G401.6 (cell line): ENCODE results near the gene ZNF483.
A peak's percentile ranks its signal among the peaks of the same experiment; 100 is the strongest.
"Not testable (repeated sequence)": the region's sequence is repeated elsewhere in the genome, so short reads cannot be mapped to it uniquely, and the experiment has no call there.

Experiments
- FAIRE-seq: peaks from 2 replicates; lab custom pipeline; 2012; peaks lifted over from hg19 to GRCh38; lab: Jason Lieb, UNC

ZNF483 gene

DNA sequence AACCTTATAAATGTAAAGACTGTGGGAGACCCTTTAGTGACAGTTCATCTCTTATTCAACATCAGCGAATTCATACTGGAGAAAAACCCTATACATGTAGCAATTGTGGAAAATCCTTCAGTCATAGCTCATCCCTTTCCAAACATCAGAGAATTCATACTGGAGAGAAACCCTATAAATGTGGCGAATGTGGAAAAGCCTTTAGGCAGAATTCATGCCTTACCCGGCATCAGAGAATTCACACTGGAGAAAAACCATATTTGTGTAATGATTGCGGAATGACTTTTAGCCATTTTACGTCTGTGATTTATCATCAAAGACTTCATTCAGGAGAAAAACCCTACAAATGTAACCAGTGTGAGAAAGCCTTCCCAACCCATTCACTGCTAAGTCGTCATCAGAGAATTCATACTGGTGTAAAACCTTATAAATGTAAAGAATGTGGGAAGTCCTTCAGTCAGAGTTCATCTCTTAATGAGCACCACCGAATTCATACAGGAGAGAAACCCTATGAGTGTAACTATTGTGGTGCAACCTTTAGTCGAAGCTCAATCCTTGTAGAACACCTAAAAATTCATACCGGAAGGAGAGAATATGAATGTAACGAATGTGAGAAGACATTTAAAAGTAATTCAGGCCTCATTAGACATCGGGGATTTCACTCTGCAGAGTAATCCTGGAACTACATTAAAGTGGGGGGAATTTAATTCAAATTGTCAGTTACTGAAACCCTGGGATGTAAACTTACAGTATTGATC lies 17.7 kb downstream of the ZNF483 start:
- no peak for FAIRE-seq

DNA sequence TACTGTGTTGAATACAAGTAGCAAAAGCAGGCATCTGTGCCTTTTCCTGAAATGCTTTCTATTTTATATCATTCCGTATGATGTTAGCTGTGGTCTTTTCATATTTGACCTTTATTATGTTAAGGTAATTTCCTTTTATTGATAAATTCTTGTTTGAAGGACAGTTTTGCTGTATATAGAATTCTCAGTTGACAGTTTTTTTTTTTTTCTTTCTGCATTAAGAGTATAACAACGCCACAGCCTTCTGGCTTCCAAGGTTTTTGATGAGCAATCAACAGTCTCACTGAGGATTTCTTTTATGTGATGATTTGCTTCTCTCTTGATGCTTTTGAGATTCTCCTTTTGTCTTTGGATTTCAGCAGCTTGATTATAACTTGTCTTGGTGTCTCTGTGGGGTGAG lies 23.6 kb downstream of the ZNF483 start:
- no peak for FAIRE-seq

DNA sequence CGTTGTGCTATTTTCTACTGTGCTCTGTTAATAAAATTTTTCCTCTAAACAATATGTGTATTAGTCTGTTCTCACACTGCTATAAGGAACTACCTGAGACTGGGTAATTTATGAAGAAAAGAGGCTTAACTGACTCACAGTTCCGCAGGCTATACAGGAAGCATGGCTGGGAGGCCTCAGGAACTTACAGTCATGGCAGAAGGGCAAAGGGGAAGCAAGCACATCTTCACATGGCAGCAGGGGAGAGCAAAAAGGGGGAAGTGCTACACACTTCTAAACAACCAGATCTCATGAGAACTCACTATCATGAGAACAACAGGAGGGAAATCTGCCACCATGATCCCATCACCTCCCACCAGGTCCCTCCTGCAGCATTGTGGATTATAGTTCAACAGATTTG lies 30.4 kb downstream of the ZNF483 start:
- not testable (repeated sequence) for FAIRE-seq

DNA sequence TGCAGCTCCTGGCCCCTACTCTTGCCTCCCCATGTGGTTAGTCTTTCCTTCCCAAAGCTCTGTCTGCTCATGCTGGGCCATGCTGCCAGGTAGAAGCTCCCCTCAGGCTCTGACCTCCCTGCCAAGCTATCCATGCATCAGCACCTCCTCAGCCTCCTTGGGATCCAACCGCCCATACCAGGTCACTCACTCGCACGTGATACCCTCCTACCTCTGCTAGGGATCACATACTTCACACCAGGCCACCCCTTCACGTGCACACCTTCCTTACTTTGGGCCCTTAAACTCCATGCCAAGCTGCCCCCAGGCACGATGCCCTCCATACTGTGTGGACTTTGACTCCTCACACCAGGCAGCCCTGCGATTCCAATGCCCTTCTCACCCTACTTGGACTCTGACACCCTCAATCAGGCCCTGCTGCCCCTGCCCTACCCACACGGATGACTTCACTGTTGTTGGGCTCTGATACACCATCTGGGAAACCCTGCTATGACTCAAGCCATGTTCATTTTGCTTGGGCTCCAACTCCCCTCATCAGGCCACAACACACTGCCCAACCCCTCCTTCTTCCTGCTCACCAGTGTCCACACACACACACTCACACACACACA lies 34.1 kb downstream of the ZNF483 start:
- FAIRE-seq, result no peak

DNA sequence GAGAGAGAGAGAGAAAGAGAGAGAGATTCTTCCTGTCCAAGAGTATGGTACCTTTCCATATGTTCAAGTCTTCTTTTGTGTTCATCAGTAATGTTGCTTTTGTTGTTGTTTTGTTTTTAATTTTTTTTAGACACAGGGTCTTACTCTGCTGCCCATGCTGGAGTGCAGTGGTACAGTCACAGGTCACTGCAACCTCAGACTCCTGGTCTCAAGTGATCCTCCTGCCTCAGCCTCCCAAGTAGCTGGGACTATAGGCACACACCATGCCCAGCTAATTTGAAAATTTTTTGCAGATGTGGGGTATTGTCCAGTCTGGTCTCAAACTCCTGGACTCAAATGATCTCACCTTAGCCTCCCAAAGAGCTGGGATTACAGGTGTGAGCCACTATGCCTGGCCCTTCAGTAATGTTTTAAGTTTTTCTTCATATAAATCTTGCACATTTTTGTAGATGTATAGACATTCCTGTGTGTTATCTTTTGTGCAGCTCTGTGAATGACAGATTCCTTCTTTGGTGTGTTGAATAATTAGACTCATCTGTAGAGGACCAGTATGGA lies 36.3 kb downstream of the ZNF483 start:
- no peak for FAIRE-seq

DNA sequence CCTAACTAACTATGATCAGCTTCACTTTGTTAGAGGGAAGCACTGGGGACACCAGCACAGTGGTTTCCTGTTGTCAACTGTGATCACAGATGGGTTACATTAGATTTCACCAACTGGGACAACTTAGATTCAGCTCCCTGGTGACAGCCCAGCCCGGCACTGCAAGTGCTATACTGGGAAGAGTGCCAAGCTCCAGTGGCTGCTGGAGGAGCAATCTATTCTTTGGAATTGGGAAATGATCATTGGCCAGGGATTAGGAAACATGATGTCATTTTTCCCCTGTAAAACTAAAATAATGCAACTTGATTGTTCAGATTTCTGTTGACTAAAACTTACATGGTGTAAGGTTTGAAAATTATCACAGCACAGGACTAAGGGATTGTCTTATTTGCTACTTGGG lies 41.3 kb downstream of the ZNF483 start:
- FAIRE-seq, result no peak

DNA sequence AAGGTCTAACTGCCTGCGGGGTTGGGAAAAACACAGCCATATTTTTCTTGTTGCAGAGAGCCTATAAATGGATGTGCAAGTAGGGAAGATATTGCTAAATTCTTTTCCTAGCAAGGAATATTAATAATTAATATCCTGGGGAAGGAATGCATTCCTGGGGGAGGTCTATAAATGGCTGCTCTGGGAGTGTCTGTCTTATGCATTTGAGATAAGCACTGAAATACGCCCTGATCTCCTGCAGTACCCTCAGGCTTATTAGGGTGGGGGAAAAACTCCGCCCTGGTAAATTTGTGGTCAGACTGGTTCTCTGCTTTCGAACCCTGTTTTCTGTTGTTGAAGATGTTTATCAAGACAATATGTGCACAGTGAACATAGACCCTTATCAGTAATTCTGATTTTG lies 43.1 kb downstream of the ZNF483 start:
- FAIRE-seq, result not testable (repeated sequence)

DNA sequence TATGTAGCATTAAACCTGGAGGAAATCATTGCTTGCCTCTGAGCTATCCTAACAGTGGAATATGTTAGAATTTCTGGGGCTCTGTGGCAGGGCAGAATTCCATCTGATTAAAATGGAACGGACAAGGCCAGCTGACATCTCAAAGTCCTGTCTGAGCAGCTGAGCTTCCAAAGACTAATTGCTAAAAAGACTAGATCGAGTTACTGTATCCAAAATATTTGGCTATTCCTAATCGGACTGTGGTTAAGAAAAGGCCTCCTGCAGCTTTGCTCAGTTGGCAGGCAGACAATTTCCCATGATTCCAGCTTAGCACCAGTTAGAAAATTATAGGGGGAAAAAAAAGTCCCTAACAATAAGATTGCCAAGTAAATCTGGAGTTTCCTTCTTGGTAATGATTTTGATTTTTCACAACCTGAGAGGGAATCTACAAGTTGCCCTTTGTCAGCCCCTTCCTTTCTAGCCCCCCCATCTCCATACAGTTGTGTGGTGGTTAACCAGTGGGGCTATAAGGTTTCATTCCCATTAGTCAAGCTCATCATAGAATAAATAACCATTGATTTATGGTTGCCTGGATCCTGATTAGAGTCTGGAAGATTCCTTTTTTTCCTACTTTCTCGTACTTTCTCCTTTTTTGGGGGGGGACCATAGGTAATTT lies 48.1 kb downstream of the ZNF483 start:
- no peak for FAIRE-seq

DNA sequence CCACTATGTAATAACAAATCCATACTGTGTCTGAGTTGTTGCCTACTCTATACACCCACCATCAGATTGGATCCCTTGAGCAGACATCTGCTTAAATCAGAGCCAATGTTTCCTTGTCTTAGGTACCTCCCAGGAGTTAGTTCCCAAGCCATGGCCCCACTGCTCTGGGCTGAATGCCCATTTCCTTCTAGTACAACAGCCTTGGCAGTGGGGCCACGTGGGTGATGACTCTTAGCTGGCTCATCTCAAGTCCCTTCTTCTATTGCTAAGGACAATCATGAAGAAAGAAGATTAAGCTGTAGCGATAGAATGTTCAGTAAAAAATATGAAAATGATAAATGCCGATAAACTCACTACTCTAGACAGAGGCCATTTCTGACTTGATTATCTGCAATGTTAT lies 57.9 kb downstream of the ZNF483 start:
- FAIRE-seq, result no peak

DNA sequence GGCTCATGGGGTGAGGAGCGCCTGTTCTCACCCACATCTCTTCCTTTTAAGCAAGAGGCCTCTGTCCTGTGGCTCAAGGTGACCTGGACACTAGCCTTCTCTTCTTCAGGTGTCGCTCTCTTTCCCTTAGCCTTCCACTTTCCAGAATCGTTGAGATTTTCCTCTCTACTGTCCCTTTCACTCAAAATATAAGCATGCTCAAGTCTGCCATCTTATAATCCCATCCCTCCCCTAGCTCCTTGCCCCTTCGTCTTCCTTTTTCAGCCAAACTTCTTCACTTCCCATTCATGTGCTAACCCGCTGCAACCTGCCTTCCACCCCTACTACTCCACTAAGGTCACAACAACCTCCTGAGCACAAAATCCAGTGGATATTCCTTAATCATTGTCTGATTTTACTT lies 61.4 kb downstream of the ZNF483 start:
- FAIRE-seq, result no peak

DNA sequence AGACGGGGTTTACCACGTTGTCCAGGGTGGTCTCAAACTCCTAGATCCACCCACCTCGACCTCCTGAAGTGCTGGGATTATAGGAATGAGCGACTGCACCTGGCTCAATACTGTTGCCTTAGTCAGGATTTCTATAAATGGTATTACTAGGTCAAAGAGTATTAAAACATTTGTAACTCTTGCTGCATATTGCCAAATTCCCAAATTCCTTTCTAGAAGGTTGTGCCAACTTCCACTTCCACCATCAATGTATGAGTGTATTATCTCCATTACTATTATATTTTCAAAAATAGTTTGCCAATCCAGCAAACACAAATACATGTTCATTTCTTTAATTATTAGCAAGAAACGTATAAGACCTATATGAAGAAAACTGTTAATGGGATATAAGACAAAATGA lies 63.9 kb downstream of the ZNF483 start:
- peak; percentile 42 for FAIRE-seq

DNA sequence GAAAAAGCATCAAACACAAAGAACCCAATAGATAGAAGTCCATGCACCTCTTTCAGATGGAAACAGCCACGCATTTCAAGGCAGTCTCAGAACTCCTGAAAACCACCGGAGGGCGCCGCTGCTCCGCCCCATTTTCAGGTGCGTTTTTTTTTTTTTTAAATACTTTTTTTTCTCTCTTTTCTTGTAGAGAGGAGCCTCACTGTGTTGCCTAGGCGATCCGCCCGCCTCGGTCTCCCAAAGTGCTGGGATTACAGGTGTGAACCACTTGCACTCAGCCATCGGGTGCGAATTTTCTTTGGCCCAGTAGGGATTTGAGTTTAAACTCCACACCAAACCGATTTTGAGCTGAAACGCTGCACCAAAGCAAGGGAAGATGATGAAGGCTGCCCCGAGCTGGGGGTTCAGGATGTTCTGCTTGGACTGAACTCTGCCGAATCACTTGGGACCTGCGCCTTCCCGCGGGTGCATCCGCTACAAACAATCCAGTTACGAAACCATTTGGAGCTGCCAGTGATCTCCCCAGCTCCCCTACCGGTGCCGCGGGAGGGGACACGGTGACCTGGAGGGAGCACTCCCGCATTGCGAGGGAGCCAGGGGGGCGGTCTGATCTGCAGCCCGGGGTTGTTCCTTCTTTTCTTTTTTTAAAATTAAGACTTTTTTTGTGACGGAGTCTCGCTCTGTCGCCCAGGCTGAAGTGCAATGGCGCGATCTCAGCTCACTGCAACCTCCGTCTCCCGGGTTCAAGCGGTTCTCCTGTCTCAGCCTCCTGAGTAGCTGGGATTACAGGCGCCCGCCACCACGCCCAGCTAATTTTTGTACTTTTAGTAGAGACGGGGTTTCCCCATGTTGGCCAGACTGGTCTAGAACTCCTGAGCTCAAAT lies 73.1 kb downstream of the ZNF483 start:
- FAIRE-seq, result peak; percentile 54

DNA sequence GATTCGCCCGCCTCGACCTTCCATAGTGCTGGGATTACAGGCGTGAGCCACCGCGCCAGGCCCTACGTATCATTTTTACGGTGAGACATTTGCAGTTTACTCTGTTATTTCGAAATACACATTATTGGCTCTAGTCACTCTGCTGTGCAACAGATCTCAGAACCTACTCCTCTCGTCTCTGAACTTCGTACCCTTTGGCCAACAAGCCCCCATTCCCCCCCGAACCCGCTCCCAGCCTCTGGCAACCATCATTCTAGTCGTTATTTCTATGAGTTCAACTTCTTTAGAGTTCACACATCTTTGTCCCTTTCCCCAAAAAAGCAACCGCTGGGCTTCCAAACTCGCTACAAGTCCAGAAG lies 73.7 kb downstream of the ZNF483 start:
- no peak for FAIRE-seq

DNA sequence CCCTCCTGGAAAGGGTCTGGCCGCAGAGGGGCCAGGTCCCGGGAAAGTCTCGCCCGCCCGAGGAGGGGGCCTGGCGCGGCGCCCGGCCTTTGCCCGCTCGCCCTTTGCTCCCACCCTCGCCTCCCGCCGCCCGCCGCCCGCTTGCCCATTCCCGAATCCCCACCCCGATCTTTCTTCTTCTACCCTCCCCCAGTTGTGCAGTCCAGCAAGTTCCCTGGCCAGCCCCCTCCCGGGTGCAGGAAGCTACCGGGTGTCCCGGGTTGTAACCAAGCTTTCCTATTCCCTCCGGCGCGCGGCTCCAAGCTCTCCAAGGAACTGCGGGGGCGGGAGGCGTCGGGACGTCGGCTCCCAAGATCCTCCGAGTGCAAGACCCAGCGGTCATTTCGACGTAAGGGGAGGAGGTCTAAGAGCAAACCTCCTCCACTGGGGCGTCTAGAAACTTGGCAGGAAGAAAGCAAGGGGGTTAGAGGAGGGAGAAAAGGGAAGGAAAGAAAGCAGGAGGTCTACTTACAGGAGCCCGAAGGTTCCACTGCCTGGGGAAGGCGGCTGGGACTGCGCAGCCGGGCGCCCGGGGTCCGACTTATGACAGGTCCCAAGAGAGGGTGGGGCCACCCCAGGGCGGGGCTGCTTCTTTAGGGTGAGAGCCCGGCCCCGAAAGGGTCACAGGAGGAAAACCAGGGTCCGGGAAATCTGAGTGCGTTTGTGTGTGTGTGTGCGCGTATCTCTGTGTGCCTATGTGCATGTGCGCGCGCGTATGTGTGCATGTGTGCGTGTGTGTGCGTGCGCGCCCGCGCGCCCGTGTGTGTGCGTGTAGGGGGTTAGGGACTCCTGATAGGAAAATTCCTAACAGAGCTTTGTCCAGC lies 74.3 kb downstream of the ZNF483 start, which contains the start of gene PTGR1:
PTGR1 (minus strand) TSS at position 556 of the 863 bp plus-strand sequence. CDS start 2,225 bp downstream, outside the sequence.
- no peak for FAIRE-seq

DNA sequence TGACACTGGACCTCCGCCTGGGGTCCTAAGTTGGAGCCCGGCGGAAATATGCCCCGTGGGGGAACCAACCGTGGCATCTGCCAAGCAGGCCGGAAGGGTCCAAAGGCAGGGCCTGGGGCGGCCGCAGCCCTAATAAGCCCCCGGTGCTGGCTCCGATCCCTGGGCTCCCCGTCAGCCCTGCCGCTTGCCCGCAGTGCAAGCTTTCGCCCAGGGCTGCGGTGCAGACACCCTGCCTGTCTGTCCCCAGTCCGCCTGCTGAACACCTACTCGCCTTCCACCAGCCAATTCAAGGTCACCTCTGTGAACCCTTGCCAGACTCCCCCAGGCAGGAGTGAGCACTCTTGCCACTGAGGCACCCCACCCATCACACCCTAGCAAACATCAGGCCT lies 75.0 kb downstream of the ZNF483 start:
- no peak for FAIRE-seq

DNA sequence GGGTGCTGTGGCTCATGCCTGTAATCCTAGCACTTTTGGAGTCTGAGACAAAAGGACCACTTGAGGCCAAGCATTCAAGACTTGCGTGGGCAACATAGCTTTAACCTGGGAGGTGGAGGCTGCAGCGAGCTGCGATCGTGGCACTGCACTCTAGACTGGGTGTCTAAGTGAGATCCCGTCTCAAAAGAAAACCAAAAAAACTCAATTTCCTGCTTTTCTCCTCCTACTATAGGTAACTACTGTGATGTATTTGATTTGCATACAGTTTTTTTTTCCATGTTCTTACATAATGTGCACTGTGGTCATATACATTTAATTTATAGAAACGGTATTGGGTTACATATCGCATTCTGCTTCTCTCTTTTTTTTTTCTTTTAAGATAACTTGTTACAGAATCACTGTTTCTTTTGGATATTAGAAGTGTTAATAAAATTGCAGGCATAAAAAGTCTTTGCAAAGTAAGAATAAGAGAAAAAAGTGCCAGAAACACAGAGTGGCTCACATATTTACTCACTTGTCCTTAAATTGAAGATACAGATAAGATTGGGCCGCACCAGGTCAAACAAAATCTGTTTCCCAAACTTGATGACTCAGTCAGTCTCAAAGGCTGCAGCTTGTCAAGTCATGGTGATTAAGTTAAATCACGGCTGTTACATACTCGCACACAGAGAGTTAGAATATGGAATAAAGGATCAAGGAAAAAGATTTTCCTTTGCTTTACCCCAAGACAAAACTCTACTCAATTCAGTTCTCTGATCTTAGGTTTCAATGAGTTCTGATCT lies 76.4 kb downstream of the ZNF483 start:
- no peak for FAIRE-seq

DNA sequence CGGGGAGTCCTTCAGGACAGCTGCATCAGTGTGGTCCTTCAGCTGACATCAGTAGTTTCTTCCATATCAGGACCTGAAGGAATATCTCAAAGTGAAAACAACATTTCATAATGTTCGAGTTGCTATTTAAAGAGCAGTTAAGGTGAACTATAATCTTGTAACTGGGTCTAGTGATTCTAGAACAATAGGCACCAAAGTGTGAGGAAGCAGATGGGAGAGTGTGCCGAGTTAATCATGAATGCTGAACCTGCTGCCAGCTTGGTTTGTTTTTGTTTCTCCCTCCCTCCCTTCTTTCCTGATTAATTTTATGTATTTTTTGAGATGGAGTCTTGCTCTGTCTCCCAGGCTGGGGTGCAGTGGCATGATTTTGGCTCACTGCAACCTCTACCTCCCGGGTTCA lies 78.1 kb downstream of the ZNF483 start:
- FAIRE-seq, result no peak

DNA sequence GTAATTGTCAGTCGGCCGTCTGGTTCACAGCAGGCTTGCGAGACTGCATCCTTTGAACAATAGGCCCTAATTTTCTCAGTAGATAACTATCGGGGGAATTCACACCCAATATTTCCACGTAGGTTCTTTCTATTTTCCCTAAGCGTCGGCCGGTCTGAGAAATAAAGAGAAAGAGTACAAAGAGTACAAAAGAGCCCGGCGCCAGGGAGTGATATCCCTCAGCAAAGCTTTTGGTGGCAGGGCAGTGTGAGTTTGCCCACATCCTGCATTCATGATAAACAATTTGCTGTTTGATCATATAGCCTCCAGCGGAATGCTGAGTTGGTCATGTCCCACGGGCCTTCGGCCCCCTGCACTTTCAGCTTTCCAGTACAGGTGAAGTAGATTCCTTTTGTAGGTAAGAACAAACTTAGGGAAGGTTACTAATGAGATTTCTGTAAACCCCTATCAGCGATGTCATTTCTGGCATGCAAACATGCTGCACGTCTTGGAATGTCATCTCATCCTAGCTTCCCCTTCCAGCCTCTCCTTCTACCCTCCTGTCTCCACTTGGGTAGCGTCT lies 79.2 kb downstream of the ZNF483 start:
- FAIRE-seq, result no peak

DNA sequence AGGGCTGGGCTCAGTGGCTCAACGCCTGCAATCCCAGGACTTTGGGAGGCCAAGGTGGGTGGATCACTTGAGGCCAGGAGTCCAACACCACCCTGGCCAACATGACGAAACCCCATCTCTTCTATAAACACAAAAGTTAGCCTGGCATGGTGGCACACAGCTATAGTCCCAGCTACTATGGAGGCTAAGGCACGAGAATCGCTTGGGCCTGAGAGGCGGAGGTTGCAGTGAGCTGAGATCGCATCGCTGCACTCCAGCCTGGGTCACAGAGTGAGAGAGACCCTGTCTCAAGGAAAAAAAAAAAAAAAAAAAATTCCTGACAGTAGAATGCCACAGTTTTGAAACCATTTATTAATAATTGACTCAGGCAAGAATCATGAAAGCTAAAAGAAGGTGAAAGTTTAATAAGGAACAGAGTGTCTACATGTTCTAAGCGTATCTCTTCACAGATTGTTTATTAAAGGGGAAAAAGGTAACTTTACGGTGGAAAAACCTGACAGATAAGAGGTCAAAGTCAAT lies 80.1 kb downstream of the ZNF483 start:
- FAIRE-seq, result no peak

DNA sequence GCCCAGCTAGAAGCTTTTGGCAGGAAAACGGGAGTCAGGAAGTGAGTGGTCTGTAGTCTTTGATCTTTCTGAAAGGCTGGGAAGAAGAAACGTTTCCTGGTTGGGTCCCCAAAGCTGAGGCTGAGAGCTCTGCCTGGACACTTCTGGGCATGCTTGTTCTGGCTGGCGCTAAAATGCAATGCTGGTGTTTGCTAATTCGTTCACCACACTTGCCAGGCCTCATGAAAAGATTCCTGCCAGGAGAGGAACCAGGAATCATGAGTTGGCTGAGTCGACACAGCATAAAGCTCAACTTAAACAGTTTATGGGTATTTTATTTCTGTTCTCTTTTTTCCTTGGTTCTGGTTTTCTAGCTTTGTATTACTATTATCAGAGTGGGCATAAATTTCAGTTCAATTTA lies 85.2 kb downstream of the ZNF483 start:
- no peak for FAIRE-seq
